ENCODE data around the gene POR.
A peak's percentile ranks its signal among the peaks of the same experiment; 100 is the strongest.
"Not testable (repeated sequence)": the region's sequence is repeated elsewhere in the genome, so short reads cannot be mapped to it uniquely, and the experiment has no call there.

The POR gene

DNA sequence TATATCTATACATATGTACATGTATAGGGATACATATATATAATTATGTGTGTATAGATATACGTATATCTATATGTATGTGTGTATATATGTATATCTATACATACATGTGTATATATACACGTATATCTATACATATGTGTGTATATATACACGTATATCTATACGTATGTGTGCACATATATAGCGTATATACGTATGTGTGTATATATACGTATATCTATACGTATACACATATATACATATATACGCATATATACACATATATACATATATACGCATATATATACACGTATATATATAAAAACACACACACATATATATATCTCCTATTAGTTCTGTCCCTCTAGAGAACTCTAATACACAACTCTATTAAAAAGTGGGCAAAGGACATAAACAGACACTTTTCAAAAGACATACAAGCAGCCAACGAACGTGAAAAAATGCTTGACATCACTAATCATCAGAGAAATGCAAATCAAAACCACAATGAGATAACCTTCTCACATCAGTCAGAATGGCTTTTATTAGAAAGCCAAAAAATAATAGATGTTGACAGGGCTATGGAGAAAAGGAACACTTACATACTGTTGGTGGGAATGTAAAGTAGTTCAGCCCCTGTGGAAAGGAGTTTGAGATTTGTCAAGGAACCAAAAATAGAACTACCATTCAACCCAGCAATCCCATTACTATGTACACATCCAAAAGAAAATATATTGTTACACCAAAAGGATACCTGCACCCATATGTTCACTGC, 101.4 kb downstream of the POR start:
- TF ChIP-seq ZNF384 (IDR thresholded peaks at IDR 0.05) (no peak), NFRKB (IDR thresholded peaks at IDR 0.05) (no peak), HDGF (IDR thresholded peaks at IDR 0.05; ENCODE audit: borderline replicate concordance) (no peak), ELF4 (IDR thresholded peaks at IDR 0.05) (no peak), FOXM1 (IDR thresholded peaks at IDR 0.05; ENCODE audit: borderline replicate concordance) (no peak), FOXA1 (IDR thresholded peaks at IDR 0.05) (no peak), L3MBTL2 (conservative IDR thresholded peaks at IDR 0.05) (no peak), LEF1 (IDR thresholded peaks at IDR 0.05; ENCODE audit: borderline replicate concordance) (no peak), SP1 (IDR thresholded peaks at IDR 0.05) (no peak), CTBP1 (IDR thresholded peaks at IDR 0.05; ENCODE audit: borderline replicate concordance) (no peak)
- TF ChIP-seq, protein P1, sequence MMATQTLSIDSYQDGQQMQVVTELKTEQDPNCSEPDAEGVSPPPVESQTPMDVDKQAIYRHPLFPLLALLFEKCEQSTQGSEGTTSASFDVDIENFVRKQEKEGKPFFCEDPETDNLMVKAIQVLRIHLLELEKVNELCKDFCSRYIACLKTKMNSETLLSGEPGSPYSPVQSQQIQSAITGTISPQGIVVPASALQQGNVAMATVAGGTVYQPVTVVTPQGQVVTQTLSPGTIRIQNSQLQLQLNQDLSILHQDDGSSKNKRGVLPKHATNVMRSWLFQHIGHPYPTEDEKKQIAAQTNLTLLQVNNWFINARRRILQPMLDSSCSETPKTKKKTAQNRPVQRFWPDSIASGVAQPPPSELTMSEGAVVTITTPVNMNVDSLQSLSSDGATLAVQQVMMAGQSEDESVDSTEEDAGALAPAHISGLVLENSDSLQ (IDR thresholded peaks at IDR 0.05) = no peak
- CTCF ChIA-PET = no interaction called here

DNA sequence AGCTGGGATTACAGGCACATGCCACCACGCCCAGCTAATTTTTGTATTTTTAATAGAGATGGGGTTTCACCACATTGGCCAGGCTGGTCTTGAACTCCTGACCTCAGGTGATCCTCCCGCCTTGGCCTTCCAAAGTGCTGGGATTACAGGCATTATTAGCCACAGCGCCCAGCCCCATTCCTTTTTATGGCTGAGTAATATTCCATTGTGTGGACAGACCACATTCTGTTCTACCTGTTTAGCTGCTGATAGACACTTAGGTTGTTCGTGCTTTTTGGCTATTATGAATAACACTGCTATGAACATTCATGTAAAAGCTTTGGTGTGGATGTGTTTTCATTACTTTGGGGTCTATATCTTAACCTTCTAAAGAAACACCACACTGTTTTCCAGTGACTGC, 103.6 kb downstream of the POR start:
- POLR2A ChIA-PET; DNase-seq (ENCODE audit: extremely low spot score): not testable (repeated sequence)
- CTCF ChIA-PET = interaction anchor here (2.7 kb wide), 1 partner anchor 152 kb away, joined by 32 read pairs; no protein-coding TSS in a partner anchor

More for the DNA sequence above, 101.4 kb downstream of the POR start:
- no peak for DNase-seq (ENCODE audit: extremely low spot score)
- POLR2A ChIA-PET = interaction anchor here (1.2 kb wide), 1 partner anchor 31 kb away, joined by 3 read pairs; the partner anchor contains the start of genes MDH2 and STYXL1

GRCh38 chr7:76020031-76020714, 105.2 kb downstream of the POR start:
- DNase-seq (ENCODE audit: extremely low spot score) = peak; percentile 82
- CTCF ChIA-PET = interaction anchor here (0.6 to 2.7 kb wide), 11 partner anchors 9 to 156 kb away, joined by 3 to 32 read pairs (median 3); no protein-coding TSS in a partner anchor
- POLR2A ChIA-PET = interaction anchor here (0.5 to 1.5 kb wide), 3 partner anchors 21 to 154 kb away, joined by 3 to 7 read pairs (median 3); partner anchors contain the start of genes MDH2 and STYXL1
- no peak for TF ChIP-seq SP1 (IDR thresholded peaks at IDR 0.05)
- no peak for TF ChIP-seq L3MBTL2 (conservative IDR thresholded peaks at IDR 0.05)
- TF ChIP-seq, protein P1 (IDR thresholded peaks at IDR 0.05) = no peak
- no peak for TF ChIP-seq ELF4 (IDR thresholded peaks at IDR 0.05)

GRCh38 chr7:76022026-76022780, 107.2 kb downstream of the POR start:
- no peak for DNase-seq (ENCODE audit: extremely low spot score)
- ChIA-PET CTCF (interaction anchor here (1.6 kb wide), 1 partner anchor 156 kb away, joined by 3 read pairs; no protein-coding TSS in a partner anchor), POLR2A (interaction anchor here (1.0 kb wide), 1 partner anchor 26 kb away, joined by 3 read pairs; the partner anchor contains the start of genes MDH2 and STYXL1)
- no peak for TF ChIP-seq SUZ12 (IDR thresholded peaks at IDR 0.05)
- TF ChIP-seq ELF4 (IDR thresholded peaks at IDR 0.05) = no peak
- TF ChIP-seq ARNT (IDR thresholded peaks at IDR 0.05) = no peak
- no peak for TF ChIP-seq ZNF384 (IDR thresholded peaks at IDR 0.05)
- TF ChIP-seq HDGF (IDR thresholded peaks at IDR 0.05; ENCODE audit: borderline replicate concordance) = no peak
- TF ChIP-seq, protein P1 (IDR thresholded peaks at IDR 0.05) = no peak
- no peak for TF ChIP-seq CTBP1 (IDR thresholded peaks at IDR 0.05; ENCODE audit: borderline replicate concordance)
- TF ChIP-seq SP1 (IDR thresholded peaks at IDR 0.05) = no peak
- TF ChIP-seq FOXM1 (IDR thresholded peaks at IDR 0.05; ENCODE audit: borderline replicate concordance) = no peak

DNA sequence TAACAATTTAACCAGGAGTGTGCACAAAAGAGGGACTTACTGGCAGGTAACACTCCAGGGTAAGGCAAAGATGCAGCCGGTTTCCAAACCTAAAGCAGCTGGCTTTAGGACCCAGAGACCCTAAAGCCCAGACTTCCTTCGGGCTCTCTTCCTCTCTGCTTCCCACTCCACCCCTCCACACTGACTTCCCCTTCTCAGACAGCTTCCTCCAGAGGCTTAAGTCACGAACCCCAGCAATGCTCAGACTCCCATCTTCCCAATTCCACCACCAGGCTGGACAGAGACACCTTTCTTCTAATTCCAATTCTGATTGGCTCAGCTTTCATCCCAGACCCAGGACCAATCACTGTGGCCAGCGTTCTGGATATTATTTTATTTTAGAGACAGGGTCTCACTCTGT, 108.0 kb downstream of the POR start:
- TF ChIP-seq NFRKB (IDR thresholded peaks at IDR 0.05) (no peak), ELF4 (IDR thresholded peaks at IDR 0.05) (no peak), SUZ12 (IDR thresholded peaks at IDR 0.05) (no peak), HDGF (IDR thresholded peaks at IDR 0.05; ENCODE audit: borderline replicate concordance) (no peak), CTBP1 (IDR thresholded peaks at IDR 0.05; ENCODE audit: borderline replicate concordance) (no peak), FOXA1 (IDR thresholded peaks at IDR 0.05) (no peak)
- TF ChIP-seq, protein P1 (IDR thresholded peaks at IDR 0.05) = no peak
- ChIA-PET CTCF (interaction anchor here (1.6 kb wide), 1 partner anchor 156 kb away, joined by 3 read pairs; no protein-coding TSS in a partner anchor), POLR2A (interaction anchor here (1.0 kb wide), 1 partner anchor 25 kb away, joined by 3 read pairs; the partner anchor contains the start of genes MDH2 and STYXL1)
- no peak for DNase-seq (ENCODE audit: extremely low spot score)

- POLR2A ChIA-PET; CTCF ChIA-PET; DNase-seq (ENCODE audit: extremely low spot score): not testable (repeated sequence)
These were observed 114.7 kb downstream of the POR start for GRCh38 chr7:76029682-76030081.
